Activated gamma-delta T cell treated with anti-CD3 and anti-CD28 coated beads, Interleukin-2, amount 50 U/mL, for 16 hours (primary cell): ENCODE results near the gene FOXO3.
"Not testable (repeated sequence)": the region's sequence is repeated elsewhere in the genome, so short reads cannot be mapped to it uniquely, and the experiment has no call there.

Experiments used
- DNase-seq: peaks from one replicate; pipeline ENCODE4 v3.0.0-alpha.2; 2020; ENCODE audit warnings: low read depth

FOXO3 gene

DNA sequence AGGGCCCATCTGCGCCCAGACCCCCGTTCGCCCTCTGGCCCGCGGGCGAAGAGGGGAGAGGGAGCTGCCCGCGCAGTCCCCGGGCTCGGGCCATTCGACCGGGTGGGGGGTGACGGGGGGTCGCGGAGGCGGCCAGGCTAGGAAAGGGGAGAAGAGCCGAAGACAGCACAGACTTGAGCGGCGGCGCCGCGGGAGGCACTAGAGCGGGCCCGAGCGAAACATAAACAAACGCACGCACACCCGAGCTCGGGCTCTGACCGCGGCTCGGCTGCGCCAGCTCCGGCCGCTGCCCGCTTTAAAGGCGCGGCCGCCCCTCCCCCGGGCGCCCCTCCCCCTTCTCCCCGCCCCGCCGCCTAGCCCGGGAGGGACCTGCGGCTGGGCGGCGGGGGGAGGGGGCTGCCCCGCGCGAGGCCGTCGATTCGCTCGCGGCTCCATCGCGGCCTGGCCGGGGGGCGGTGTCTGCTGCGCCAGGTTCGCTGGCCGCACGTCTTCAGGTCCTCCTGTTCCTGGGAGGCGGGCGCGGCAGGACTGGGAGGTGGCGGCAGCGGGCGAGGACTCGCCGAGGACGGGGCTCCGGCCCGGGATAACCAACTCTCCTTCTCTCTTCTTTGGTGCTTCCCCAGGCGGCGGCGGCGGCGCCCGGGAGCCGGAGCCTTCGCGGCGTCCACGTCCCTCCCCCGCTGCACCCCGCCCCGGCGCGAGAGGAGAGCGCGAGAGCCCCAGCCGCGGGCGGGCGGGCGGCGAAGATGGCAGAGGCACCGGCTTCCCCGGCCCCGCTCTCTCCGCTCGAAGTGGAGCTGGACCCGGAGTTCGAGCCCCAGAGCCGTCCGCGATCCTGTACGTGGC lies at the start of gene FOXO3:
TSS of gene FOXO3 (plus strand) at position 455 of the 846 bp plus-strand sequence. CDS start at position 747, 292 bp downstream.
- DNase-seq: peak; percentile 48

DNA sequence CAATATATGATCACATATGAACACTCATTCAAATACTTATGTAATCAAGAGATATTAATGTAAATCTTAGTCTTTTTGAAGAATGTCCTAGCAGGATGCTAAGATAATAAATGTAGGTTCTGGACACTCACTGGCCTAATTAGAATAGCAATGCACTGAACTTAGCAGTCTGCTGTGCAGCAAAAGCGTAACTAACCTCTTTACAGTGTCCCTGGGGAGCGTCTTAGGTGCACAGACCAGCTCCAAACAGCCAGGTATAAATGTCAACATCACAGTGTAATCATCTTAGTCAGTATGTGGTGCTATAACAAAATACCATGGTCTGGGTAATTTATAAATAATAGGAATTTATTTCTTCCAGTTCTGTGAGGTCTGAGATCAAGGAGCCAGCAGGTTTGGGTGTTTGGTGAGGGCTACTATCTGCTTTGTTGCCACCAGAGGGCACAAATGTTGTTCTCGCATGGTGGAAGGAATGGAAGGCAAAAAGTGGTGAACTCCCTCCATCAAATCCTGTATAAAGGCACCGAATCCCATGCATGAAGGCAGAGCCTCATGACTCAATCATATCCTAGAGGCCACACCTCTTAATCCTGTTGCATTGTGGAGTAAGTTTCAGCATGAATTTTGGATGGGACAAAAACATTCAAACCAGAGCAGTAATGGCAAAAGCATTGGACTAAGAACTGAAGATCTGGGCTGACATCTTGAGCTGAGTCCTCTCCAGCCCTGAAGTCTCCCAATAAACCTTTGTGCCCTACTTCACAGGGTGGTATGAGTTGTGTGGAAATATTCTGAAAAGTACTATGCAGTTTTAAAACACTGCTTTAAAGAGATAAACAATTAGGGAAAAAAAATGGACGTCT lies 41.8 kb upstream of the FOXO3 start:
- DNase-seq: no peak

DNA sequence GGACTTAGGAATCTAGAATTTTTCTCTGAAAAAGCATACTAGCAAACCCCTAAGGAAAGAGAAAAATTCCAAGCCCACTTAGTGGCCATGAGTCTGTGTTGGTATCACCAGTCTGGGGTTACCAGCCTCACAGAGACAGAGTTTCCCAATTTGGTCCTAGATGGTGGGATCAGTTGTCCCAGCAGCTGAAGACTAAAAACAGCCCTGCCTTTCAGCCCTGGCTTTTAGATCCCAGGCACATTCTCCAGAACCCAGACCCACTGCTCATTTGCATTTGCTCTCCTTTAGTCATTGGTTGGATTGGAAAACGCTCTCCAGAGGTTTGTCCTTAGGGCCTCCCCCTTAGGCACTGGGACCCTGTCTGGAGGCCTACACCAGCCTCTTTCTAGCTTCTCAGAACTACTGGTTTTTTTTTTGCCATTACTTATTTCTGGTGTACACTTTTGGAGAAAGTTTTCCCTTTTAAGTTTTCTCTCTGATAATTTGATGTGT lies 39.1 kb upstream of the FOXO3 start:
- no peak for DNase-seq

DNA sequence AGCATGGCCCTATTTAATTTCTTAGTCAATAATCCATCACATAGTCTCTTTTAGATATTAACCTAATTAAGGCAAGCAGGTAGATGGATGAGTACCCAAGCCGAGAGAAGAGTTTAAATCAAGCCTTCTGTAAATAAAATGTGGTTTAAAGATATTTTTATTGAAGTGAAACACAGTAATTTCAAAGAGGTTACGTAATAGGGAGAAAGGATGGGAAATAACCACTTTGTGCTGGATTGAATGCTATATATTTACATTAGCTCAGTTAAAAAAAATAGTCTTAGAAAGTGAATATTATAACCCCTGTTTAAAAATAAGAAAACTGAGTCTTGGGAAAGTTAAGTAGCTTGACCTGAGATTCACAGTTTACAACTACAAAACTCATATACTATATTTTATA lies 37.0 kb upstream of the FOXO3 start:
- no peak for DNase-seq

DNA sequence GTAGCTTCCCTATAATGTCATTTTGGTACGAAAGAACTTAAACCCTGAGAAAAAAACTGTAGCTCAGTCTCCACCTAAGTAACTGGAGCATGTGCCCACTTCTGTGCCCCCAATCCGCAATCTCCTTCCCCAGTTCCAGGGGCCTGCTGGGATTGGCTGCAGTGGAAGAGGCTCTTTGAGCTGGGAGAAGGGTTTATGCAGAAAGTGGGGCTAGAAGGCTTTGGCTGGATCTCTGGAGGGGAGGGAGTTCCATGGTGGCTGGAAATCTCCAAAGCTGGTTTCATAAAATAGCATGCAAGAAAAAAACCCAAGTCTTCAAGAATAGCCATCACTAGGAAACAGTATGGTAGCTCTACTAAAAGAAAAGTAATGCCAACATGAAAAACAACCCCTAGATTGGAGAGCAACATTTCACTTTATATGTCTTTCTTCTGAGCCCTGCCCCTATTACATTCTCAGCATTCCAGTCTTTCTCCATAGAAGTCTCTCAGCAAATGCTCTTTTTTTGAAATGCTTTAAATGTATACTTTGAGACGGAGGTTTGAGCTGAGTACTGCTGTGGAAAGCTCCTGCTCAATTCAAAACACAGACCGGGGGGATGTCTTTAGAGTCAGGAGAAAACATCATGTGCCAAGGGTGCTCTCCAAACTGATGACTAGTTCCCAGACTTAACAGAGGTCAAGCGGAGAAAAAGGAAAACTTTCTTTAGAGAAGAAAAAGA lies 36.0 kb upstream of the FOXO3 start:
- no peak for DNase-seq

DNA sequence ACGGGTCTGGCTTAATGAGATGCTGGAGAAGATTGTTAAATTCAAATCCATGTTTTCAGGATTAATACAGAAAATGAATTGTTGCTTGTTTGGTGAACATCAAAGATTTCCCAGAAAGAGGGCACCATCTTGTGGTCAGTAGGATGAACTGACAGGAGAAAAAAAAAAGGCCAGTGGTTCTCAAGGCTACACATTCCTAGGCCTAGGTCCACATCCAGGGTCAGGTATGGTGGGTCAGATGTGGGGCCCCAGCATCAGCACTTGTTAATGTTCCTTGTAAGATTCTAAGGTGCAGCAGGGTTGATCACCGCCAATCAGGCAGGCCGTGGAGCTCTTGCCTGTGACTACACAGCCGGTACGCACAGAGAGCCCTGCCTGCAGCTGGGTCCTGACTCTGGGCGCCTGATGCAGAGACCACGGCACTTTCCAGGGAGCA lies 34.0 kb upstream of the FOXO3 start:
- no peak for DNase-seq

DNA sequence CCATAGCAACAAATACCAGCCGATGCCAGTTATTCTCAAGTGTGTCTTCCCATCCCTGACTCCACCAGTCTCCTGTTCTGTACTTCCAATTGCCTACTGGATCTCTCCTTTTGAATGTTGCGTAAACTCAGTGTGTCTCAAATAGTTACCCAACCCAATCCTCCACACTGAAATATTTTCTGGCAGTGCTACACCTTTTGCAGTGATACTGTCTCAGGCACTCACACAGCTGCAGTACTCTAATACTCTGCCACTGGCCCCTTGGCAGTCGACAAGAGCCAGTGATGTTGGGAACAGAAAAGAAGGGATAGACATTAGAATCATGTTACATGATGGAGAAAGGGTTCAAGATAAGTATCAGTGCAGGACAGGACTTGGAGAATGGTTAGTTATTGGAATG lies 31.8 kb upstream of the FOXO3 start:
- DNase-seq: no peak

DNA sequence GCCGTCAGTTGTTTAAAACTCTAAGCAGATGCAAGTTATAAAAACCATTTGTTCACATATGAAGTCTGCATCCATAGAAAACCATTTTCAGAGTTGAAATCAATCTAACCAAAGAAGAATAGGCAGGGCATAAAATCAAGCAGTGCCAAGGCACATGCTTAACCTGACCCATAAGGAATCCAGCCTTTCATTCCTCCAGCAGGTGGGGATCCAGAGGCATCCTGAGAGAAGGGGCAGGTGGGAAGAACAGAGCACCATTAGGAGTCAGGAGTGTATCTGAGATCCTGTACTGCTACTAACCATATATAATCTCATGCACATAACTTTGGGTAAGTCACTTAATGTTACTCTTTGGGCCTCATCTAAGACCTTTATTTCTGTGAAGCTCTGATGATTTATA lies 29.4 kb upstream of the FOXO3 start:
- no peak for DNase-seq

DNA sequence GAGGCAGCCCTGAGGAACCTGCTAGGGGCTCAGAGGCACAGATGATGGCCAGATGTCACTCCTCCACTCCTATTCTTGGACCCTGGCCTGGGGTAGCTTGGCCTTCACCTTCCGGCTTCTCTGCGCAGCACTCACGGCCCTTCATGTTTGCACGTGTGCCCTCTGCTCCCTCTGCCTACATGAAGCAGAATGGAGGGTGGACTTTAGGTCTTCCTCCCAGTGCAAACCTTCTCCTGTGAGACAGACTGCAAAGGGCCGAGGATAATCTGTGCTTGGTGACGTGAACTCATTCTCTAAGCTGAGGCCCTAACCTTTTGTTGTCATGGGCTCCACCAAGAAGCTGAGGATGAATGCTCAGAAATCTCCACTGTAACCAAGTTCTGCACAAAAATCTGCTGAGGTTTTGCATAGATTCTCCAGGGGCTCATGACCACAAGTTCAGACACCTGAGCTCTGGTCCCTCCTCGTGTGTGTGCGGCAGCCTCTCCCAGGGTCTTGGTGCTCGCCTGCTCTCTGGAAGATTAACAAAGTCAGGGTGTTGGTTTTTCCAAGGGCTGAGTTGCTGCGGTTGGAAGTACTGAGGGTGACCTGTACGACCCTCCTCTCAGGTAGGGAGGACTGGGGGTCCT lies 25.5 kb upstream of the FOXO3 start:
- no peak for DNase-seq

DNA sequence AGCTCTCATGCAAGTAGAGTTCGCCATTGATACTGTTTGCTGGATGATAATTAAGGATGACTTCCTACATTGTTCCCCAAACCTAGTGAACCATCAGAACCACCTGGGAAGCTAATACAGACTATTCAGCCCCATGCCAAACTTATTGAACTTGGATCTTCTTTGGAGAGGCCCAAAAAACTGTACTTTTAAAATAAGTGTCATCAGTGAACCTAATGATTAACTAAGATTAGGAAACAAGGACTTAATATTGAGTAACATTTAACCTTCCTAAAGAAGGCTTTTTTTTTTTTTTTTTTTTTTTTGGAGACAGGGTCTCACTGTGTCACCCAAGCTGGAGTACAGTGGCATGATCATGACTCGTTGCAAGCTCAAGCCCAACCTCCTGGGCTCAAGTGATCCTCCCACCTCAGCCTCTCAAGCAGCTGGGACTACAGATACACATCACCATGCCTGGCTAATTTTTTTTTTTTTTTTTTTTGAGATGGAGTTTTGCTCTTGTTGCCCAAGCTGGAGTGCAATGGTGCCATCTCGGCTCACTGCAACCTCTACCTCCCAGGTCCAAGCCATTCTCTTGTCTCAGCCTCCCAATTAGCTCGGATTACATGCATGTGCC lies 24.7 kb upstream of the FOXO3 start:
- not testable (repeated sequence) for DNase-seq

DNA sequence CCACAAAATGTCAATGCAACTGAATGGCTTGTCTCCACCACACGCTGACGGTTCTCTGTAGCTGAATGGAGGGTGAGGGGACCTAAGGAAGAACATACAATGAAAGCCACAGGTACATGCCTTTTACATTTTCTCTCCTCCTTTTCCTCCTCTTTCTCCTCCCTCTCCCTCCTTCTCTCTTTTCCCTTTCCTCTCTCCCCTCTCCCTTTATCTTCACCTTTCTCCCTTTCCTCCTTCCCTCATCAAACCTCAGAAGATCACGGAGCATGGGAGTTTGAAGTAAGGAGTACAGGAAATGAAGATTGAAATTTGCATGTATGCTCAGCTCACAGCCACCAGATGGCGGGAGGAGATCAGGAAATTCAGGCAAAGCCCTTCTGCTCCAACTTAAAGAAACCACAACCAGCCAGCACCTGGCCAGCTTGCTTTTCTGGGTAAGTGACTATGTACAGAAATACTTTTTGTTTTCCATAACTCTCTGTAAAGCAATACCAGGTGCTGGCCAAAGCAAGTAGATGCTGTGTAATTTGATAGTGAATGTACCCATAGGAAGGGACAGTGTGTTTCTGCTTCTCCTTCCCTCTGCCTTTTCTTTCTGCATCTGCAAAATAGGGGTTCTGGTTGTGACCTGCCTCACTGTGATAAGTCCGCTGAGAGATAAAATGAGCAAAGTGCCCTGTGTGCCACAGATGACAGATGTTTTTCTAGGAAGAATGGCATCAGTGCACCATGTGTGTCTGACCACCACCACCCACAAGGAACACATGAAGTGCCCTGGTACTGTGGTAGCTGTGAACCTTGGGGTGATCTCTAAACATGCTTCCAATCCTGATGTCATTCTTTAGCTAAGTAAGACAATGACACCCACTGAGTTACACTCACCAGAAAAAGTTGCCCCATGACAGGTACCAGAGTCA lies 18.6 kb upstream of the FOXO3 start:
- DNase-seq: peak; percentile 41

DNA sequence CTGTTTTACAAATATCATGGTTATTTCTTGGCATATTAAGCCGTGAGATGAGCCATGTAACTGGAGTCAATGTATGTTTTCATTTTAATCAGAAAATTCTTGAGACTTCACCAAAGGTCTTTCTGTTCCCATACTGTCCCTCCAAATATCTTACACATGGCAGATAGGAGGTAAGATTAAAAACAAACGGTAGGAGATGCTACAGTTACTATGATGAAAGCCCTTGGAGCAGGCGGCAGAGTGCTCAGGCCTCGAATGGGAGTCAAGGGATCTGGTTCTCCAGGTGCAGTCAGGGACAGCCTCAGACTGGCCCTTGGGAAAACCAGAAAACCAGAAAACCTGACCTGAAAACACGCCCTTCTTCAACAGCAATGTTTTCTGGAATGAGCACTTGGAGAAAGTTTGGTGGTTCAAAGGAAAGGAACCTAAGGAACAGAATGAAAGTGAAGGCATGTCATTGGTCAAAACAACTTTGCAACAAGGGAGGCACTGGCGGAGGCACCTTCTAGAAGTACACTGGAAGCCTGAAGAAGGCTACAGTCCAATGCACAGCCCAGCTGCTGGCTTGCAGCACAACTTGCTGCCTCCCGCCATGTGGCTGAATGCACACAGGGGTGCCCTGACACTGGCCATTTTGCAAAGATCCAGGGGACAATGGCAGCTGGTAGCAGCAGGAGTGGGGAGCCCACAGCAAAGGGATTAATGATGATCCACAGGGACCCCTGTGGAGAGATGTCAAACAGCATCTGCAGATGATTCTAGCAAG lies 17.4 kb upstream of the FOXO3 start:
- DNase-seq: no peak

DNA sequence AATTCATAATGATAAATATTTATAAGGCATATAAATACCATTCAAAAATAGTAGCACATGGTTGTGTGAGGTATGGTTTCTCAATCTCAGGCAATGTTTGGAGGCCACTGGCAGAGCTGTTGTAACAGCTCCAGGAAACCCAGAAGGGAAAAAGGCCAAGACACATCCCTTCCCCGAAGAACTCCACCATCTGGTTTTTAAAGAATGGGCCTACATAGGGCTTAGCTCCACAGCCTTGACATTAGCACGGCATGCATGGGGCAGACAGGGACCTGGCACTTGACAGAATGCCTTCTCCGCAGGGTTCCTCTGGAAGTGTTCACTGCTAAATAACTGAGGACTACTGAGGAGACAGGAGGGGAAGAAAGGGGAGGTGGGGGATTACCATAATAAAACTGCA lies 16.1 kb upstream of the FOXO3 start:
- DNase-seq: no peak

DNA sequence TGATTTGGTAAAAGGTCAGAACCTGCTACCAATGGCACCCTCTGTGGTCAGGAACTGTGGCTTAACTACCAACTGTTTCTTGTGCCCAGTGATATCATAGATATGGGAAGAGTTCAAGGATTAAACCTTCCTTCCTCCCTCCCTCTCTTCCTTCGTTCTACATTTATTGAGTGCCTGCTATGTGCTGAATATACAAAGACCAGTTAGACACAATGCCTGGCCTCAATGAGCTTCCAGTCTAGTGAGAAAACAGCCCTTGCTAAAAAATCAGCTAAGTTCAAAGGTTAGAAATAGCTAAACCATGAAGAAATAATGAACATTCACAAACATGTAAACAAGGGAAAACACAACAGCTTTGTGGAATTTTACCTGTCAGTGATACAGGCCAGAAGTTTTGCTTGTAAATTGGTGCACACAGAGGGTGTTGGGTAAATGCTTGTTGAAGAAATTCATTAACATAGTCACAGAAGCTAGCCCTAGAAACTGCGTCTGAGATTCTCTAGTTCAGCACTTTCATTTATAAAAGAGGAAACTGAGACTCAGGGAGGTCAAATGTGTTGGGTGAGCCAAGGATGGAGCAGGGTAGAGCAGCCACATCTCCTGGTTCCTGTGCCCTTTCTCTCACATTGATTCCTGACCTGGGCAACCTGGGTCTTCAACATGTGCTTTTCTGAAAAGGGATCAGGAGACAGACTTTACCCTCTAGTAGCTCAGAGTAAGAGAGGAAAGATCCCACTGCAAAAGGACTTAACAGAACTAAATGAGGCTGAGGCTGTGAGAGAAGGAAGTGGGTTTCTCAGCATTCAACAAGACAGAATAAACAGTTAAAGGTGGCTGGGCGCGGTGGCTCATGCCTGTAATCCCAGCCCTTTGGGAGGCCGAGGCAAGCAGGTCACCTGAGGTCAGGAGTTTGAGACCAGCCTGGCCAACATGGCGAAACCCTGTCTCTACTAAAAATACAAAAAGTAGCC lies 14.4 kb upstream of the FOXO3 start:
- no peak for DNase-seq

DNA sequence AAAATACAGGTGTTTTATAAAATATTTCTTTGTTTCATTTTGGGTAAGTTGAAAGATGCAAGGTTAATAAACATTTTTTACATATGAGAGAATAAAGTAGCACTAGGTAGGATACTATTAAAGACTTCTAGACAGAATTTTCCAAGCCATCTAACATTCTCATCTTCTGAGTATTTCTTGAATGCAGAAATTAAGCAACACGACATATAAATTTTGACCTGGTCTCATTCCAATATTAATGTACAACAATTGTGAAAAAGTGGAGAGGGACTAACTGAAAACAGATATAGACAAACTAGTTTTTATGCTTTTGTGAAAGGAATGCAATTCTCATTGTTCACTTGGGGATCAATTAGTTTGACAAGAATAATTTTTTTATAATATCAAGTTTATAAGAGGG lies 11.5 kb upstream of the FOXO3 start:
- no peak for DNase-seq

DNA sequence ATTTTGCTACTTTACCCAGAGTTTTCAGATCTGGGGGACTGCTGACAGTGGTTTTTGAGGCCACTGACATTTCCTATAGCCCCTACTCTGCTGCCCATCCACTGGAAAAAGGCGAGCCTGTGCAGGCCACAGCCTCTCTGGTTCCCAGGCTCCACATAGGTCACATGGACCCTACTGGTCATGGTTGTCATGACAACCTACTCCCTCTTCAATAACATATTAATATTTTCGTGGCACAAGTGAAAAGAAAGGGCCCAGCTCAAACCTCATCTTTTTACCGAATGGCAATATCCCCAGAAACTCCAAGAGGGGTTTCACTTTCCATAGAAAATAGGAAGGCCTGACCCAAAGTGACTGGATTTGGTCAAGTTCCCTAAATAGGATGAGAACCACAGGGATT lies 11.0 kb upstream of the FOXO3 start:
- no peak for DNase-seq

DNA sequence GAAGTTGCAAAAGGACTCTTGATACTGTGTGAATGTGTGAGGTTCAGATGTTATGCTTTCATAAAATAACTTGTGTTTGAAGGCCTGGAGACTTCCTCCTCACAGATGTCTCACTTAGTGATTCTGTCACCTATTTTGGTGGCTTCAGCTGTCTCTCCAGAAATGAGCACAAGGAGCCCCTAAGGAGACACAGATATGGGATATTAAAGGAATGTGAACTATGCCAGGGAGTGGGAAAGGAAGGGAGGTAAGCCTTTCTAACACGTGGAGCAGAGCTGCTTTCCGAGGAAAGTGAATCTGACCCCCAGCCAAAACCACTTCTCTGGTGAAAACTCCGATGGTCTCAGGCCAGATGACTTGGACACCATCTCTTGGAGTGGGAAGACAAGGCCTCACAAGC lies 10.5 kb upstream of the FOXO3 start:
- no peak for DNase-seq

DNA sequence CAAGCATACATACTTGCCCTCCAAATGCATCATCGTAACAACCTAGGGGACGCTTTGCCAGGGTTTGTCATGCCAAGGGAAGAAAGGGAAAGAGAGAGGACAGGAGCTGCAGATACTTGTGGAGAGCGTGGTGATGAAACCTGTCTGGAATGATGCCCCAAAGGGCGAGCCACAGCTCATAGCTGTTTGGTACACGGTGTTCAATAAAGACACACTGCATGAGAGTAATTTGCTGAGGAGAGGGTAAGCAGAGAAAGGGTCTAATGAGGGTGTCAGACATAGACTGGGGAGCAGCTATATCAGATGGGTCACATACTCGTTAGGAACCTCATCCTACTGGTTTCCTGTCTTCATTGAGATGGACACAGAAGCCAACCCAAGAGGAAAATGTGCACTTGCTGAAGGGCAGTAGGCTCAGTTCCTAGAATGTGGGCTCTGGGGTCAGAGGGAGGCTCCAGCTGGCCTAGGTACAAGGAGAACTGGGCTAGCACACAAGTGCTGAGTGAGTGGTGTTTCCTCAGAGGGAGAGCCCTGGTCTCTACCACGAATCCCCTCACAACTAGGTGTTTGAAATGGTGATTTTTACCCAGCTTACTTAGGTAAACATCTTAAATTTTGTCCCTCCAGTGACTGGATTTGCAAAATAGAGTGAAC lies 5.2 kb upstream of the FOXO3 start:
- no peak for DNase-seq
